T-cell (primary cell): ENCODE results near the gene PRKAR1B. TPM values are rescaled to one million over a fixed set of nuclear protein-coding genes. Genes with fewer than 3 reads are reported as not detected.

Experiments used
- ATAC-seq, 4 experiments: fragments of 200-7000 bp in 3 of 4; fragments of 150-1000 bp in 1 of 4; cut with Tn5 transposase; replicated peaks in 1 of 4; 1 replicate in 3 of 4; 2 replicates in 1 of 4; pipeline ENCODE4 v1.10.0; 2021; ENCODE audit warnings: moderate library complexity in 3 of 4, mild to moderate bottlenecking in 2 of 4, moderate number of reproducible peaks in 1 of 4
- CTCF ChIA-PET, 2 donors: fragments of 300-600 bp; sonication (Branson Sonifier 250); formaldehyde crosslinking; loops; one replicate each; lab custom pipeline; 2022; ENCODE audit warnings: antibody characterized with exemption in 2 of 2; lab: Charles Lee
- POLR2A ChIA-PET, 2 donors: fragments of 300-600 bp; sonication (Branson Sonifier 250); formaldehyde crosslinking; loops; one replicate each; lab custom pipeline; 2022; ENCODE audit warnings: antibody characterized with exemption in 2 of 2; lab: Charles Lee
- DNase-seq, 35 experiments: peaks; one replicate each; pipeline versions ENCODE4 v3.0.0 to v3.0.0-alpha.2; 2013 to 2023
- H3K27ac ChIP-seq: one replicate; pipeline ENCODE4 v1.5.1; 2013; ENCODE audit warnings: low read length
- H3K27me3 ChIP-seq, 2 experiments: replicated peaks in 1 of 2; 1 replicate in 1 of 2; 2 replicates in 1 of 2; pipeline versions ENCODE4 v1.6.1 to v1.7.0; 2013; ENCODE audit warnings: low read length in 1 of 2, mixed read lengths in 1 of 2; ENCODE audit not compliant: control insufficient read depth in 2 of 2, insufficient read depth in 2 of 2; ENCODE audit errors: extremely low read depth in 1 of 2
- H3K36me3 ChIP-seq, 2 donors: 1 replicate in 1 of 2; 2 replicates in 1 of 2; pipeline versions ENCODE4 v1.6.1 to v1.7.0; 2013; ENCODE audit warnings: low read length in 1 of 2; ENCODE audit not compliant: control insufficient read depth in 2 of 2, insufficient read depth in 1 of 2; ENCODE audit errors: extremely low read depth in 1 of 2
- H3K4me1 ChIP-seq, 2 experiments: 1 replicate in 1 of 2; 2 replicates in 1 of 2; pipeline versions ENCODE4 v1.6.1 to v1.7.0; 2013; ENCODE audit warnings: low read length in 2 of 2, mixed read lengths in 1 of 2; ENCODE audit not compliant: insufficient read depth in 2 of 2, control insufficient read depth in 1 of 2; ENCODE audit errors: extremely low read depth in 1 of 2
- H3K4me3 ChIP-seq, 2 donors: 1 replicate in 1 of 2; 2 replicates in 1 of 2; pipeline versions ENCODE4 v1.5.1 to v1.7.0; 2013; ENCODE audit warnings: mild to moderate bottlenecking in 2 of 2, low read length in 1 of 2, moderate library complexity in 1 of 2; ENCODE audit not compliant: control insufficient read depth in 1 of 2; ENCODE audit errors: extremely low read depth in 1 of 2
- H3K9me3 ChIP-seq: 2 replicates; pipeline ENCODE4 v1.7.0; 2013
- H3K27ac Mint-ChIP-seq, 2 donors: one replicate each; pipeline ENCODE4 v1.8.0; 2020 to 2021; ENCODE audit warnings: mild to moderate bottlenecking in 2 of 2, mixed read lengths in 2 of 2
- H3K27me3 Mint-ChIP-seq, 2 donors: one replicate each; pipeline ENCODE4 v1.8.0; 2021 to 2022; ENCODE audit warnings: mixed read lengths in 2 of 2
- H3K36me3 Mint-ChIP-seq: one replicate; pipeline ENCODE4 v1.8.0; 2021; ENCODE audit warnings: mixed read lengths
- H3K4me1 Mint-ChIP-seq, 3 donors: one replicate each; pipeline ENCODE4 v1.8.0; 2020 to 2022; ENCODE audit warnings: mixed read lengths in 3 of 3, mild to moderate bottlenecking in 1 of 3
- H3K4me3 Mint-ChIP-seq, 3 donors: one replicate each; pipeline ENCODE4 v1.8.0; 2020 to 2022; ENCODE audit warnings: mild to moderate bottlenecking in 3 of 3, mixed read lengths in 3 of 3, moderate library complexity in 3 of 3
- H3K9me3 Mint-ChIP-seq, 3 donors: one replicate each; pipeline ENCODE4 v1.8.0; 2020 to 2022; ENCODE audit warnings: mixed read lengths in 3 of 3
- WGBS: methylation state at CpG from one replicate; pipeline ENCODE4 v1.1.5; 2013; ENCODE audit warnings: missing lambda C conversion rate; ENCODE audit not compliant: insufficient coverage; 5-methylcytosine and 5-hydroxymethylcytosine counted together
- total RNA-seq, 35 experiments: library from RNA in 6 of 35; stranded (reverse) in 6 of 35; fragments of 120-200 nt in 1 of 35; gene quantifications; one replicate each; pipeline versions ENCODE4 v1.2.1 to v1.2.4 and lab custom pipeline; 2013 to 2026

Gene PRKAR1B
- total RNA-seq, 5 donors from 2014 or later (not counting 1 experiment from before 2014, with no cell fraction given) = 20.7 to 35.4 (median 24.4) TPM

- H3K4me1 Mint-ChIP-seq = peaks cover 0 to 5% (median 0%) of the 10 kb centered on the region in 3 donors
- no peak for DNase-seq
- WGBS = 95% methylated on average over 7 of the region's 11 CpGs
Measured at GRCh38 chr7:682810-683209, 44.3 kb downstream of the PRKAR1B start.

DNA sequence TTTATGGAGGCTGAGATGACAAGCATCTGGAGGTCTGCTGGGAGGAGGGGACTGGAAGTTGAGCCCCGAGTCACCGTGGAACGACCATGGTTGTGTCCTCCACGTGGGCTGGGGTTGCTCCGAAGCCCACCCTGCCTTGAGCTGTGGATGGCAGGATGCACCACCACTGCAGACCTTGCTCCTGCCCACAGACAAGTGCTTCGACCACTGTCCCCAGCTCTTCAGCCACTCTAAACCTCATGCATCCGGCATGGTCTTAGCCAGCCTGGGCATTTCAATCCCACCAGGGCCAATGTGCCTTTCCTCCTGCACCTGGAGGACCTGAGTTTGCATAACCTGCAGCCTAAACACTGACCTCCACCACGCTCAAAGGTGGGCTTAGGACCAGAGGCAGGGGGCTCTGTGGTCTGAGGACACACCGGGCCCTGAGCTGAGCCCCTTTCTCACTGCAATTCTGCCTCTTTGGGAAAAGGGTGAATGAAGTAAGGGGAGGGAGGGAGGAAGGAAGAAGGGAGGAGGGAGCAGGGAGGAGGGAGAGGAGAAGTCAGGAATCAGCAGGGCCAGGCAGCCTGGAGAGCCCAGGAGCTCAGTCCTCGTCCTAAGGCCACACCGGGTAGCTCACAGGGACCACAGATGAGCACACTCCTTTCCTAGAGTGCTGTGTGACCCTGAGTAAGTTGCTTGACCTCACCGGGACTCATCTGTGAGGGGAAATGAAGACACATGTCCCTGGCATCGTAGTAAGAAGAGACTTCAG is 45.4 kb downstream of the PRKAR1B start:
- H3K4me1 ChIP-seq = no peaks in the 10 kb centered on the region
- Mint-ChIP-seq H3K27me3 (no peaks in the 10 kb centered on the region), H3K4me1 (peaks cover 0 to 5% (median 0%) of the 10 kb centered on the region in 3 donors), H3K4me3 (no peak overlapping the region), H3K9me3 (peaks cover 3 to 9% (median 7%) of the 10 kb centered on the region in 3 donors), H3K27ac (no peak overlapping the region), H3K36me3 (peaks cover 39% of the 10 kb centered on the region)
- H3K9me3 ChIP-seq = no peaks in the 10 kb centered on the region
- ATAC-seq (no peak), DNase-seq (no peak)
- WGBS = 95% methylated on average over 12 of the region's 13 CpGs
- ChIA-PET CTCF (interaction anchor here in 1 of 2 donors (0.6 kb wide), 1 partner anchor 16 kb away, joined by 3 read pairs; no protein-coding TSS in a partner anchor), POLR2A (interaction anchor here in 1 of 2 donors (0.6 kb wide), 1 partner anchor 24 kb away, joined by 4 read pairs; no protein-coding TSS in a partner anchor)
- peaks cover 11 to 14% of the 10 kb centered on the region in 2 donors for H3K36me3 ChIP-seq
- no peak overlapping the region for H3K27ac ChIP-seq
- no peak overlapping the region for H3K4me3 ChIP-seq
- peaks cover 0 to 5% of the 10 kb centered on the region in 2 experiments for H3K27me3 ChIP-seq

More at GRCh38 chr7:682810-683209, 44.3 kb downstream of the PRKAR1B start:
- POLR2A ChIA-PET = no interaction called here
- H3K36me3 Mint-ChIP-seq = peaks cover 41% of the 10 kb centered on the region
- Histone ChIP-seq H3K27me3 (peaks cover 0 to 5% of the 10 kb centered on the region in 2 experiments), H3K4me3 (no peak overlapping the region), H3K9me3 (peaks cover 2% of the 10 kb centered on the region), H3K27ac (no peak overlapping the region), H3K4me1 (no peaks in the 10 kb centered on the region), H3K36me3 (peaks cover 6 to 14% of the 10 kb centered on the region in 2 donors)
- no peaks in the 10 kb centered on the region for H3K27me3 Mint-ChIP-seq
- no peak overlapping the region for H3K27ac Mint-ChIP-seq
- no peak for ATAC-seq
- peaks cover 3 to 19% (median 15%) of the 10 kb centered on the region in 3 donors for H3K9me3 Mint-ChIP-seq
- CTCF ChIA-PET = no interaction called here
- no peak overlapping the region for H3K4me3 Mint-ChIP-seq

DNA sequence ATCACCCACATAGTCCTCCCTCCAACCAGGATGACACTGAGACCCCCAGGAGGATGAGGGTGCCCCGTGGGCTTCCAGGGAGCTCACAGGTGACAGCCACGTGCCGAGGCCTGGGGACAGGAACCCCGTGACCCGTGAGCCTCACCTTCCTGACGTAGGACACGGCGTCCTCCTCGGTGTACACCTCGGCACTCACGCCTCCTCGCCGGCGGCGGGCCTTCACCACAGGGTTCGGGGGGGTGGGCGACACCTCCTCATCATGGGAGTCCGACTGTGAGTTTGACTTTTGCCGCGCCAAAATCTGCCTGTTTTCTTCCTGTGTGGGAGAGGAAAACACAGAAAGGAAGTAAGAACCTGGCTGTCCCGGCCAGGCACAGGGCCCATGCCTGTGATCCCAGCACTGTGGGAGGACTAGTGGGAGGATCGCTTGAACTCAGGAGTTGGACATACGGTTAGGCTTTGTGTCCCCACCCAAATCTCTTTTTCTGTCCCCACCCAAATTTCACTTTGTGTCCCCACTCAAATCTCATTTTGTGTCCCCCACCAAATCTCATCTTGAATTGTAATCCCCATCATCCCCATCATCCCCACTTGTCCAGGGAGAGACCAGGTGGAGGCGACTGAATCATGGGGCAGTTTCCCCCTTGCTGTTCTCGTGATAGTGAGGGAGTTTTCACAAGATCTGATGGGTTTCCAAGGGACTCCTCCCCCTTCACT is 46.5 kb downstream of the PRKAR1B start:
- Mint-ChIP-seq H3K4me3 (no peak overlapping the region), H3K9me3 (peaks cover 0 to 4% (median 0%) of the 10 kb centered on the region in 3 donors), H3K27ac (no peak overlapping the region), H3K36me3 (peaks cover 42% of the 10 kb centered on the region), H3K27me3 (no peaks in the 10 kb centered on the region), H3K4me1 (peaks cover 0 to 5% (median 0%) of the 10 kb centered on the region in 3 donors)
- Histone ChIP-seq H3K27ac (no peak overlapping the region), H3K27me3 (peaks cover 0 to 5% of the 10 kb centered on the region in 2 experiments), H3K4me1 (no peaks in the 10 kb centered on the region), H3K9me3 (no peaks in the 10 kb centered on the region), H3K4me3 (no peak overlapping the region), H3K36me3 (peaks cover 15 to 22% of the 10 kb centered on the region in 2 donors)
- CTCF ChIA-PET = interaction anchor here in 1 of 2 donors (0.7 to 0.8 kb wide), 2 partner anchors 12 to 369 kb away, joined by 3 read pairs; no protein-coding TSS in a partner anchor
- ATAC-seq (no peak), DNase-seq (no peak)
- 91% methylated on average over 12 of the region's 25 CpGs for WGBS
- POLR2A ChIA-PET = no interaction called here

GRCh38 chr7:676972-677385 is 50.1 kb downstream of the PRKAR1B start:
- WGBS = 98% methylated on average over 21 of the region's 23 CpGs
- CTCF ChIA-PET = no interaction called here
- POLR2A ChIA-PET = no interaction called here

DNA sequence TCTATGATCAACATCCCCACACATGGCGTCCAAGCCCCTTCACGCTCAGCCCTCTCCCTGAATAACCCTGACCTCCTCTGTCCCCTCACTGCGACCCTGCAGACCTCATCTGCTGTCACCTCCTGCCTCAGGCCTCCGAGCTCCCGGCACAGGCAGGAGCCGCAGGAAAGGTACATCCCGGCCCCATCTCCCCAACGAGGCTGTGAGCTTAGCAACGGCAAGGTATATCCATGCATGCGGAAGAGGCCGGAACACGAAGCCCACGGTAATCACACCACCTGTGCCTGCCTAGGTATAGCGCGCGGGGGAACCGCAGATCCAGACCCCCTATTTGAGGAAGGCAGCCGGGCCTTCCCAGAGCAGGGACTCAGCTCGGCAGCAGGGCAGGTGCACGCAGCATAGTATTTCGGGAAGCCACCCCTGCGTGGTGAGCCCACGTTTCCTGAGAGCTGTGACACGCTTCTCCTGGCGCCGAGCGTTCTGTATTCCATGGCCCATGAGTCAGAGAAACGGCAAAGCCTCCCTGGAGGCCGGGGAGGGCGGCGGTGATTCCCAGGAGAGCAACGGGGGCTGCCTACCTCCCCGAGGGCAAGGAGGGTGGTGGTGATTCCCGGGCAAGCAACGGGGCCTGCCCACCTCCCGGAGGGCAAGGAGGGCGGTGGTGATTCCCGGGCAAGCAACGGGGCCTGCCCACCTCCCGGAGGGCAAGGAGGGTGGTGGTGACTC is 50.7 kb downstream of the PRKAR1B start:
- ChIA-PET CTCF (no interaction called here), POLR2A (no interaction called here)
- Mint-ChIP-seq H3K9me3 (no peaks in the 10 kb centered on the region), H3K27ac (no peak overlapping the region), H3K36me3 (peaks cover 46% of the 10 kb centered on the region), H3K27me3 (no peaks in the 10 kb centered on the region), H3K4me1 (peaks cover 0 to 11% (median 0%) of the 10 kb centered on the region in 3 donors), H3K4me3 (no peak overlapping the region)
- ATAC-seq (no peak), DNase-seq (no peak)
- 97% methylated on average over 27 of the region's 40 CpGs for WGBS
- Histone ChIP-seq H3K9me3 (no peaks in the 10 kb centered on the region), H3K27me3 (no peaks in the 10 kb centered on the region), H3K4me3 (no peak overlapping the region), H3K27ac (no peak overlapping the region), H3K36me3 (peaks cover 12 to 29% of the 10 kb centered on the region in 2 donors), H3K4me1 (no peaks in the 10 kb centered on the region)

More at GRCh38 chr7:676972-677385, 50.1 kb downstream of the PRKAR1B start:
- no peaks in the 10 kb centered on the region for H3K27me3 ChIP-seq
- H3K36me3 ChIP-seq = peaks cover 15 to 32% of the 10 kb centered on the region in 2 donors
- no peak overlapping the region for H3K4me3 ChIP-seq
- no peak overlapping the region for H3K4me3 Mint-ChIP-seq
- no peaks in the 10 kb centered on the region for H3K27me3 Mint-ChIP-seq
- H3K27ac ChIP-seq = no peak overlapping the region
- H3K4me1 ChIP-seq = no peaks in the 10 kb centered on the region
- DNase-seq = no peak
- peaks cover 46% of the 10 kb centered on the region for H3K36me3 Mint-ChIP-seq
- H3K27ac Mint-ChIP-seq = no peak overlapping the region
- ATAC-seq = no peak
- no peaks in the 10 kb centered on the region for H3K9me3 Mint-ChIP-seq
- no peaks in the 10 kb centered on the region for H3K9me3 ChIP-seq
- peaks cover 0 to 11% (median 0%) of the 10 kb centered on the region in 3 donors for H3K4me1 Mint-ChIP-seq
